ENCODE measurements around the gene TPR.

The TPR gene

GRCh38 chr1:186375152-186375928, at the start of gene TPR, which contains the start of gene ODR4:
TPR (minus strand) TSS chr1:186375253; CDS start chr1:186375028, 225 bp downstream.
ODR4 (plus strand) TSS chr1:186375838; CDS start chr1:186379786, 3,948 bp downstream.
- peak within 1 kb of the TSS; percentile 87 for H3K27ac ChIP-seq
- H2AFZ ChIP-seq (ENCODE audit: low read depth) = peak within 1 kb of the TSS; percentile 82
- H3K4me1 ChIP-seq (ENCODE audit: low read depth, poor library complexity, severe bottlenecking) = peaks cover 32% of the 10 kb centered on the region
- peaks cover 79% of the 10 kb centered on the region for H3K79me2 ChIP-seq (ENCODE audit: insufficient read depth, low read depth)
- no peaks in the 10 kb centered on the region for H3K27me3 ChIP-seq (ENCODE audit: insufficient read depth, low read depth)
- peak within 1 kb of the TSS; percentile 98 for H3K4me2 ChIP-seq
- peak within 1 kb of the TSS; percentile 91 for H3K9ac ChIP-seq
- peak within 1 kb of the TSS; percentile 83 for H3K4me3 ChIP-seq (IDR thresholded peaks at IDR 0.05; ENCODE audit: insufficient read depth, low read depth, low read length)
- H4K20me1 ChIP-seq (ENCODE audit: insufficient read depth) = peaks cover 7% of the 10 kb centered on the region
- peak; percentile 99 for TF ChIP-seq CTCF (conservative IDR thresholded peaks at IDR 0.05; ENCODE audit: low read depth, low read length)
- peaks cover 23% of the 10 kb centered on the region; the same call in 1 of the 2 replicates for H3K36me3 ChIP-seq (ENCODE audit: insufficient read depth)

- TF ChIP-seq CTCF (conservative IDR thresholded peaks at IDR 0.05; ENCODE audit: low read depth, low read length) = no peak
- Histone ChIP-seq H3K4me3 (IDR thresholded peaks at IDR 0.05; ENCODE audit: insufficient read depth, low read depth, low read length) (no peak overlapping the region), H3K9ac (no peak overlapping the region), H3K4me1 (ENCODE audit: low read depth, poor library complexity, severe bottlenecking) (peaks cover 36% of the 10 kb centered on the region), H3K4me2 (no peak overlapping the region), H3K27ac (no peak overlapping the region), H3K27me3 (ENCODE audit: insufficient read depth, low read depth) (no peaks in the 10 kb centered on the region), H3K79me2 (ENCODE audit: insufficient read depth, low read depth) (no peaks in the 10 kb centered on the region), H4K20me1 (ENCODE audit: insufficient read depth) (no peaks in the 10 kb centered on the region), H3K36me3 (ENCODE audit: insufficient read depth) (no peaks in the 10 kb centered on the region), H2AFZ (ENCODE audit: low read depth) (no peak overlapping the region)
These were observed 49.5 kb upstream of the TPR start for GRCh38 chr1:186424539-186424938.

GRCh38 chr1:186421446-186421845, 46.4 kb upstream of the TPR start:
- Histone ChIP-seq H3K79me2 (ENCODE audit: insufficient read depth, low read depth) (no peaks in the 10 kb centered on the region), H3K4me2 (peak overlapping the region; percentile 64), H3K27me3 (ENCODE audit: insufficient read depth, low read depth) (no peaks in the 10 kb centered on the region), H3K4me1 (ENCODE audit: low read depth, poor library complexity, severe bottlenecking) (peaks cover 46% of the 10 kb centered on the region), H4K20me1 (ENCODE audit: insufficient read depth) (no peaks in the 10 kb centered on the region), H3K4me3 (IDR thresholded peaks at IDR 0.05; ENCODE audit: insufficient read depth, low read depth, low read length) (no peak overlapping the region), H2AFZ (ENCODE audit: low read depth) (no peak overlapping the region), H3K27ac (peak overlapping the region; percentile 64), H3K36me3 (ENCODE audit: insufficient read depth) (no peaks in the 10 kb centered on the region), H3K9ac (no peak overlapping the region)
- no peak for TF ChIP-seq CTCF (conservative IDR thresholded peaks at IDR 0.05; ENCODE audit: low read depth, low read length)

- Histone ChIP-seq H3K4me3 (IDR thresholded peaks at IDR 0.05; ENCODE audit: insufficient read depth, low read depth, low read length) (peak overlapping the region; percentile 47), H3K79me2 (ENCODE audit: insufficient read depth, low read depth) (no peaks in the 10 kb centered on the region), H3K9ac (0 out of 2 replicates have a peak overlapping the region, but pooled peaks have one; percentile 2), H4K20me1 (ENCODE audit: insufficient read depth) (no peaks in the 10 kb centered on the region), H3K4me2 (peak overlapping the region; percentile 64), H3K4me1 (ENCODE audit: low read depth, poor library complexity, severe bottlenecking) (peaks cover 47% of the 10 kb centered on the region), H3K27ac (peak overlapping the region; percentile 64), H2AFZ (ENCODE audit: low read depth) (no peak overlapping the region), H3K27me3 (ENCODE audit: insufficient read depth, low read depth) (no peaks in the 10 kb centered on the region), H3K36me3 (ENCODE audit: insufficient read depth) (no peaks in the 10 kb centered on the region)
- TF ChIP-seq CTCF (conservative IDR thresholded peaks at IDR 0.05; ENCODE audit: low read depth, low read length) = no peak
These were observed 45.9 kb upstream of the TPR start for GRCh38 chr1:186420923-186421322.
